ENCODE measurements around the gene ACBD6.

The ACBD6 gene

DNA sequence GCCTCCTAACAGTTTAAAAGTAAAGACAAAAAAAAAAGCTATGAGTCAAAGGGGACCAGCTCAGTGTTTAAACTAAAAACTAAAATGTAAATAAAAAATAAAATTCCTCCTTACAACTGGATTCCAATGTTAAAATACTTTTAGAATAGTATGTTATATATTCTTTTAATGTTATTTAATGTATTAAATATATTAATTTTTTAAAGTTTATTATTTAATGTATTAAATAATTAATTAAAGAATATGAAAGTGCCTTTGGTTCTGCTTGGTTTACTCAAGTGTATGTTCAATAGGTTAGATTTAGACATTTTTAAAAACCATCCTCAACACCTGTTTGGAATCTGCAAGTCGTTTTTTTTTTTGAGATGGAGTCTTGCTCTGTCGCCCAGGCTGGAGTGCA, 13.1 kb downstream of the ACBD6 start:
- no peak for TF ChIP-seq ZFX (IDR thresholded peaks at IDR 0.05; ENCODE audit: borderline replicate concordance)
- TF ChIP-seq, protein P1, sequence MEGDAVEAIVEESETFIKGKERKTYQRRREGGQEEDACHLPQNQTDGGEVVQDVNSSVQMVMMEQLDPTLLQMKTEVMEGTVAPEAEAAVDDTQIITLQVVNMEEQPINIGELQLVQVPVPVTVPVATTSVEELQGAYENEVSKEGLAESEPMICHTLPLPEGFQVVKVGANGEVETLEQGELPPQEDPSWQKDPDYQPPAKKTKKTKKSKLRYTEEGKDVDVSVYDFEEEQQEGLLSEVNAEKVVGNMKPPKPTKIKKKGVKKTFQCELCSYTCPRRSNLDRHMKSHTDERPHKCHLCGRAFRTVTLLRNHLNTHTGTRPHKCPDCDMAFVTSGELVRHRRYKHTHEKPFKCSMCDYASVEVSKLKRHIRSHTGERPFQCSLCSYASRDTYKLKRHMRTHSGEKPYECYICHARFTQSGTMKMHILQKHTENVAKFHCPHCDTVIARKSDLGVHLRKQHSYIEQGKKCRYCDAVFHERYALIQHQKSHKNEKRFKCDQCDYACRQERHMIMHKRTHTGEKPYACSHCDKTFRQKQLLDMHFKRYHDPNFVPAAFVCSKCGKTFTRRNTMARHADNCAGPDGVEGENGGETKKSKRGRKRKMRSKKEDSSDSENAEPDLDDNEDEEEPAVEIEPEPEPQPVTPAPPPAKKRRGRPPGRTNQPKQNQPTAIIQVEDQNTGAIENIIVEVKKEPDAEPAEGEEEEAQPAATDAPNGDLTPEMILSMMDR (IDR thresholded peaks at IDR 0.05), result no peak
- H3K27ac ChIP-seq, result no peak overlapping the region

DNA sequence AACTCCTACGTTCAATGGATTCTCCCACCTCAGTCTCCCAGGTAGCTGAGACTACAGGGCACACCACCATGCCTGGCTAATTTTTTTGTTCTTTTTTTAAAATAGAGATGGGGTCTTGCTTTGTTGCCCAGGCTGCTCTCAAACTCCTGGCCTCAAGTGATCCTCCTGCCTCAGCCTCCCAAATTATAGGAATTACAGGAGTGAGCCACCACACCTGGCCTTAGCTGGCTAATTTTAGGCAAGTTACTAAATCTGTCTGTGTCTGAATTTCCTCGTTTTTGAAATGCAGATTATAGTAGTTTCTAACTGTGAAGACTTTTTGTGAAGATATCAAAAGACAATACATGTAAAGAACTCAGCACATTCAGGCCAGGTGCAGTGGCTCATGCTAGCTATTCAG, 13.7 kb downstream of the ACBD6 start:
- no peak overlapping the region for H3K27ac ChIP-seq
- no peak for TF ChIP-seq ZFX (IDR thresholded peaks at IDR 0.05; ENCODE audit: borderline replicate concordance)
- TF ChIP-seq, protein P1 (IDR thresholded peaks at IDR 0.05), result no peak

DNA sequence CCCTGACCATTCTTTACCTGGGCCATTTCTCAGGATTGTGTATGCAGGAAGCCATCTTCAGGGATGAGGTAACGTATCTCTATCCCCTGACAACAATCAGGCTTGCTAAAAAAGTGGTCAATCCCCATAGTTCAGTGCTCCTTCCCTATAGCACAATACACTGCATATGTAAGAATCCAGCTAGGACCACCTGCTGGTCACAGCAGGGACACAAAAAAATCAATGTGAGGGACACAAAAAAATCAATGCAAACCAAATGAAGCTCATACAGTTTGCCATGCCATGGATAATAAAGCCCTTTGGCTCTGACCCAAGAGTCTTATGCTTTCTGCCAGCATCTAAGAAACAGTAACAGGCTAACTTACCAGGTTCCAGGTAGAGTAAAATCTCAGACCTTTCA, 16.3 kb downstream of the ACBD6 start:
- TF ChIP-seq ZFX (IDR thresholded peaks at IDR 0.05; ENCODE audit: borderline replicate concordance), result no peak
- TF ChIP-seq, protein P1 (IDR thresholded peaks at IDR 0.05), result no peak
- H3K27ac ChIP-seq, result no peak overlapping the region

DNA sequence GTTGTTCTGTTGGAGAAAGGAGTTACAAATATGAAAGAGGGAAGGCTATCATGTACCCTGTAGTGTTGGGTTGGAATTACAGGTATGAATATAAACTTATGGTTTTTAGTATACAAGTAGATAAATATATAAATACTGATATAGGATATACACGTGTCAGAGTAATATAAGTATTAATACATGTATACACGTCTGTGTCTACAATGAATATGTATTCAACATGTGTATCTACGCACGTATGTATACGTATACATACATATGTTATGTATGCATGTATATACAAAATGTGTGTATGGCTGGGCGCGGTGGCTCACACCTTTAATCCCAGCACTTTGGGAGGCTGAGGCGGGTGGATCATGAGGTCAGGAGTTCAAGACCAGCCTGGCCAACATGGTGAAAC, 17.9 kb downstream of the ACBD6 start:
- TF ChIP-seq, protein P1 (IDR thresholded peaks at IDR 0.05), result no peak
- no peak for TF ChIP-seq ZFX (IDR thresholded peaks at IDR 0.05; ENCODE audit: borderline replicate concordance)
- H3K27ac ChIP-seq, result no peak overlapping the region

DNA sequence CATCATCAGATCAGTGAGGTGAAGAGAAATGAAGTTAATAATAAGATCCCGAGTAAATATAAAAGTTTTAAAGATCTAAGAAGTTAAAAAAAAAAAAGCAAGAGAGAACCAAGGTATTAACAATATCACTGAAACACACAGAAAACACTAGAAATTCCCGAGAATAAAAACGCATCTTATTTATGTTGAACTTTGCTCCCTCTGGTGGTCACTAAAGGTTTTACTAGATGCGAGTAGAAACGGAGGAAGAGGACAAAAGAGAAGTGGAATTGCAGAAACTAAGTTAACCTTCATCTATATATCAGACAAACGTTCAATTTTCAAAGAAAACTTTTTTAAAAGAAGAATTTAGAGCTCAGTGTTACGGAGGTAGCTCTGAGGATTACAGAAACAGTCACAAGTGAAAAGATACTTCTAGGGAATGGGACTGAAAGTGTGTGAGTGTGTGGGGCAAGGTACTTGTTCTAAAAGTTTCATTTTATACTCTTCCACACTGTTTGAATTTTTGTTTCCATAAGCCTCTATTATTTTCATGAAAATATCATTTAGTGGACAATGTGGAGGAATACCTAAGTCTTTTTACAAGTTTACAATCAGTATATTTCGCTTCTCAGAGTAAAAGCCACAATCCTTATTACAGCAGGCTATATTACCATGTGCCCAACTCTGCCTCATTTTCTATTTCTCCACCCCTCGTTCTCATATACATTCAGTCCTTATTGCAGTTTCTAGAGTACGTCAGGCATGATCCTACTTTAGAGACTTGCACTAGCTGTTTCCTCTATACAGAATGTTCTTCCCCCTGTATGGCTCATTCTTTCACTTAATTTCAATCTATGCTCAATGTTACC, 19.7 kb downstream of the ACBD6 start:
- no peak overlapping the region for H3K27ac ChIP-seq
- TF ChIP-seq ZFX (IDR thresholded peaks at IDR 0.05; ENCODE audit: borderline replicate concordance), result no peak
- TF ChIP-seq, protein P1 (IDR thresholded peaks at IDR 0.05), result peak; percentile 93

DNA sequence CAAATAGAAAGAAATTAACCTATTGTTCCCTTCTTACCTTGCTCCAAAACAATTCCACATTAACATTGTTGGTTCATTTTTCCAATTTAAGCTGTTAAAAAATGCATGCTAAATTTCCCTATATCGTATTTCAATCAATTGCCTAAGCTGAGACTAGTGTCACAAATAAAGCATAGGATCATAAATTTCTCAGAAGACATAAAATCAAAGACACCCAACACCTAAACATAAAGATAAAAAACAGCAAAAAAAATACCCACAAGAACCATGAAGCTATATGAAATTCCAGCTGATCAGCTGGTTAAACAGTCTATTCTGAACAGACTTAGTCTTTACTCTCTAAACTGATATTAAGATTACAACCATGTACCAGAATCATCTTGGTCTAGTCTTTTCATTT, 32.3 kb downstream of the ACBD6 start:
- no peak overlapping the region for H3K27ac ChIP-seq
- TF ChIP-seq, protein P1 (IDR thresholded peaks at IDR 0.05), result no peak
- no peak for TF ChIP-seq ZFX (IDR thresholded peaks at IDR 0.05; ENCODE audit: borderline replicate concordance)

DNA sequence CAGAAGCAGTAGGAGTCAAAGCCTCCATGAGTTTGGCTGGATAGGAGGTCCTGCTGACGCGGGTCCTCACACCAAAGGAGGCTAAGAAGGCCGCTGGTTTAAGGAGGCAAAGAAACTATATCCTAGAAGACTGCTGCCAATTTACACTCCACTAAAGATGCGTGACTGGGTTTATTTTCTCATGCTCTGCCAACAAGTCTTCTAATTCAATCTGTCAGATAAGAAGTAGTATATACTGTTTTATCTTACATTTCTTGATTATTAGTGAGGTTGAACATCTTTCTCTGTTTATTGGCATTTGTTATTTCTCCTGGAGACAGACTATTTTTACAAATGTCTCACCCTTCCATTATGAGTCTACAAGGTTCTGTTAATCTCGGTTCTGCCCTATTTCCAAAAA, 34.1 kb downstream of the ACBD6 start:
- no peak for TF ChIP-seq ZFX (IDR thresholded peaks at IDR 0.05; ENCODE audit: borderline replicate concordance)
- TF ChIP-seq, protein P1 (IDR thresholded peaks at IDR 0.05), result no peak

More for the DNA sequence above, 34.1 kb downstream of the ACBD6 start:
- no peak overlapping the region for H3K27ac ChIP-seq

Measured in 22Rv1 (cell line).